Small intestine (tissue), 7 donors: Measurements from ENCODE around the gene CD248. TPM values are rescaled to one million over a fixed set of nuclear protein-coding genes. Genes with fewer than 3 reads are reported as not detected.

Source experiments
- DNase-seq, 2 donors: peaks; one replicate each; pipeline versions ENCODE4 v3.0.0 to v3.0.0-alpha.2; 2013
- FAIRE-seq: peaks from 2 replicates; lab custom pipeline; 2012; peaks lifted over from hg19 to GRCh38; lab: Jason Lieb, UNC
- H3K27ac ChIP-seq, 3 donors: one replicate each; pipeline ENCODE4 v1.5.1; 2013; ENCODE audit warnings: low read length in 2 of 3, mild to moderate bottlenecking in 2 of 3, control low read depth in 1 of 3, inconsistent platforms in 1 of 3, low read depth in 1 of 3, moderate library complexity in 1 of 3
- H3K27me3 ChIP-seq, 3 donors: one replicate each; pipeline ENCODE4 v1.6.1; 2013; ENCODE audit warnings: low read length in 3 of 3, inconsistent platforms in 1 of 3; ENCODE audit not compliant: control insufficient read depth in 3 of 3, insufficient read depth in 3 of 3
- H3K36me3 ChIP-seq, 3 donors: one replicate each; pipeline ENCODE4 v1.6.1; 2013; ENCODE audit warnings: low read length in 3 of 3, inconsistent platforms in 1 of 3, low read depth in 1 of 3, mild to moderate bottlenecking in 1 of 3, moderate library complexity in 1 of 3; ENCODE audit not compliant: control insufficient read depth in 3 of 3, insufficient read depth in 2 of 3
- H3K4me1 ChIP-seq, 3 donors: one replicate each; pipeline ENCODE4 v1.6.1; 2013; ENCODE audit warnings: low read length in 2 of 3, inconsistent platforms in 1 of 3, low read depth in 1 of 3, mild to moderate bottlenecking in 1 of 3, moderate library complexity in 1 of 3; ENCODE audit not compliant: control insufficient read depth in 3 of 3, insufficient read depth in 2 of 3
- H3K4me3 ChIP-seq, 3 donors: one replicate each; pipeline ENCODE4 v1.5.1; 2013; ENCODE audit warnings: low read length in 3 of 3, control low read depth in 1 of 3, inconsistent platforms in 1 of 3, low read depth in 1 of 3, mild to moderate bottlenecking in 1 of 3, moderate library complexity in 1 of 3
- H3K9me3 ChIP-seq, 2 donors: one replicate each; pipeline ENCODE4 v1.6.1; 2013; ENCODE audit warnings: low read depth in 1 of 2, low read length in 1 of 2; ENCODE audit not compliant: control insufficient read depth in 2 of 2, insufficient read depth in 1 of 2
- WGBS, 3 donors: extraction: QIAGEN DNeasy Blood & Tissue Kit; methylation state at CpG; one replicate each; pipeline ENCODE4 v1.1.7; 2013; 5-methylcytosine and 5-hydroxymethylcytosine counted together
- polyA plus RNA-seq, 4 donors: library from polyadenylated mRNA; stranded (reverse) in 3 of 4; unstranded in 1 of 4; fragments of 200-250 nt in 3 of 4; fragments of 120-200 nt in 1 of 4; gene quantifications; one replicate each; pipeline versions ENCODE4 v1.2.1 to v1.2.3, GENCODE V29; 2013
- donor health status: healthy with polysubstance abuse.
- donor health status: control.
- donor health status: control.
- donor health status: Bipolar disorder and iron deficiency.
- donor health status: healthy.

The CD248 gene
- polyA plus RNA-seq, 4 donors = 1.6 to 35.7 (median 19.1) TPM; not detected in 1

- FAIRE-seq (no peak), DNase-seq (no peak)
- Histone ChIP-seq H3K27ac (peak overlapping the region in 2 of 3 donors; percentile 9 to 38), H3K9me3 (no peaks in the 10 kb centered on the region), H3K36me3 (peaks cover 0 to 12% (median 0%) of the 10 kb centered on the region in 3 donors), H3K27me3 (no peaks in the 10 kb centered on the region), H3K4me1 (peaks cover 0 to 15% (median 0%) of the 10 kb centered on the region in 3 donors), H3K4me3 (no peak overlapping the region)
- 79 to 86% (median 83%) methylated on average over 10 of the region's 10 CpGs for WGBS, 3 donors
Measured at GRCh38 chr11:66327171-66328030, 10.6 kb upstream of the CD248 start.

DNA sequence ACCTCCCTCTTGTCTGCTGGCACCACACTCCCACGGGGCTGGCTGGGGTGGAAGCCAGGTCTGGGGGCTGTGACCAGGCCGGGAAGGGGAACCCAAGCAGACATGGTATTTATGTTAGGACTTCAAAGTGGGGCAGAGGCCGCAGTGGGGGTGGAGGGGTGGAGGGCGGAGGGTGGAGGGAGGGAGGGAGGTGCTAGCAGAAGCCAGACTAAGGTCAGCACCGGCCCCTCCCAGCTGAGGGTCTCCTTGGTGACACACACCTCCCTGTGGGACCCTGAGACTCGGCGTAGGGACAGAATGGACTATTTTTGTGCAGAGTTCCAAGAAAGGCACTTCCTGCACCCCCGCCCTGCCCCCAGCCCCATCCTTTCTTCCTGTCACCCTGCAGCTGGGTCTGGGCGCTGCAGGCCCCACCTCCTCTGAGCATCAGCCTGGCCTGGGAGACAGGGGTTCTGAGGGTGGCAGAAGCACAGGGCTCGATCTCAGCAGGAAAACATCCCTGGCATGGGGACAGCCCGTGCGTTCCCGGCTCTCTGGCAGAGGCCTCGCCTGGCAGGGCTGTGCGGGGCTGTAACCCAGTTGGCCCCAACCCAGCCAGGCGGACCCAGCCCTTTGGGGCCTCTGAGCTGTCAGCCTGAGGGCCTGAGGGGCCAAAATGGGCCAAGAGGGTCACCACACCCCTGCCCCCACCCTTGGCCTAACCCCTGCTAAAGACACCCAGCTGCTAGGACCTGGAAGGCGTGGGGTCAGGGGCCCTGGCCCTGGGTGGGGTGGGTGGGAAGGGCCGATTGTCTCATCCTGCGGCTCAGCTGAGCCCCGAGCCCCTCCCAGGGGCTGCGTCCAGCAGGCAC lies 9.6 kb upstream of the CD248 start:
- no peaks in the 10 kb centered on the region for H3K9me3 ChIP-seq
- H3K4me3 ChIP-seq = no peak overlapping the region
- FAIRE-seq = no peak
- no peaks in the 10 kb centered on the region for H3K27me3 ChIP-seq
- H3K27ac ChIP-seq = peak overlapping the region; percentile 5 to 71 (median 38)
- WGBS, 3 donors = 43 to 64% (median 55%) methylated on average over 18 to 21 of the region's 21 CpGs
- peaks cover 0 to 15% (median 0%) of the 10 kb centered on the region in 3 donors for H3K4me1 ChIP-seq
- peaks cover 0 to 3% (median 0%) of the 10 kb centered on the region in 3 donors for H3K36me3 ChIP-seq
- peak in 1 of 2 donors; percentile 29 for DNase-seq

DNA sequence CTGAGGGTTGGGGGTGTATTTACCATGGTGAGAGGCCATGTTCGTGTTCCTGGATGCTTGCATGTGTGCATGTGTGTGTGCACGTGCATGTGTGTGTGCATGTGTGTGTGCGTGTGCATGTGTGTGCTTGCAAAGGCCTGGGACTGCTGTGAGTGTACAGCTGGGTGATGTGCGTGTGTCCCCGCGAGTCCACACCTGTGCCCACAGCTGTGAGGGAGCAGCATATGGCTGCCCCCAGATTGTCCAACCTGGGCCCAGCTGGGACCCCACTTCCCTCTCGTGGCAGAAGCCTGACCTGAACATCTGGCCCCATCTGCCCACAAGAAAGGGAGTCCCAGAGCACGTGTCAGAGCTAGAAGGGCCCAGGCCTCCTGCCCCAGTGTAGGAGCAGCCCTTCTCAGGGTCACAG lies 8.4 kb upstream of the CD248 start:
- FAIRE-seq = no peak
- Histone ChIP-seq H3K4me3 (no peak overlapping the region), H3K27me3 (no peaks in the 10 kb centered on the region), H3K4me1 (peaks cover 0 to 15% (median 0%) of the 10 kb centered on the region in 3 donors), H3K36me3 (no peaks in the 10 kb centered on the region), H3K27ac (peak overlapping the region in 1 of 3 donors; percentile 36), H3K9me3 (no peaks in the 10 kb centered on the region)
- 78 to 84% (median 82%) methylated on average over 8 of the region's 8 CpGs for WGBS, 3 donors
- no peak for DNase-seq

GRCh38 chr11:66324664-66325063 lies 7.8 kb upstream of the CD248 start:
- Histone ChIP-seq H3K9me3 (peaks cover 0 to under 1% of the 10 kb centered on the region in 2 donors), H3K4me1 (peaks cover 0 to 15% (median 0%) of the 10 kb centered on the region in 3 donors), H3K27me3 (no peaks in the 10 kb centered on the region), H3K36me3 (no peaks in the 10 kb centered on the region), H3K4me3 (no peak overlapping the region), H3K27ac (no peak overlapping the region)
- FAIRE-seq = no peak
- 71 to 81% (median 75%) methylated on average over 9 to 10 of the region's 10 CpGs for WGBS, 3 donors
- DNase-seq = no peak

DNA sequence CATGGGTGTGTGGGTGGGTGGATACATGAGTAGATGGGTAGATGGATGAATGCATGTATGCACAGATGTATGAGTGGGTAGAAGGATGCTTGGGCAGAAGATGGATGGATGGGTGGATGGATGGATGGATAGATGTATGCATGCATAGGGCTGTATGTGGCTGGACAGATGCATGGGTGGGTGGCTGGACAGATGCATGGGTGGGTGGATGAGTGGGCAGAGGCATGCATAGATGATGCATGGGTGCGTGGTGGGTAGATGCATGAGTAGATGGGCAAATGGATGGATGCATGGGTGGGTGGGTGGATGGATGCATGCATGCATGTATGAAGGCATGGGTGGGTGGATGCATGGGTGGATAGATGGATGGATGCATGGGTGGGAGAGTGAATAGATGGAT lies 6.8 kb upstream of the CD248 start:
- WGBS, 3 donors = 96 to 100% (median 100%) methylated on average over 1 of the region's 1 CpG

GRCh38 chr11:66322732-66323427 lies 6.0 kb upstream of the CD248 start:
- Histone ChIP-seq H3K4me1 (peaks cover 0 to 24% (median 0%) of the 10 kb centered on the region in 3 donors), H3K4me3 (no peak overlapping the region), H3K36me3 (no peaks in the 10 kb centered on the region), H3K27ac (no peak overlapping the region), H3K9me3 (peaks cover 0 to 3% of the 10 kb centered on the region in 2 donors), H3K27me3 (no peaks in the 10 kb centered on the region)
- DNase-seq = no peak
- WGBS, 3 donors = 77 to 82% (median 82%) methylated on average over 7 to 11 of the region's 11 CpGs
- no peak for FAIRE-seq

More for the DNA sequence above, 6.8 kb upstream of the CD248 start:
- H3K4me3 ChIP-seq = no peak overlapping the region
- H3K4me1 ChIP-seq = peaks cover 0 to 20% (median 0%) of the 10 kb centered on the region in 3 donors
- FAIRE-seq = no peak
- H3K27ac ChIP-seq = no peak overlapping the region
- H3K36me3 ChIP-seq = no peaks in the 10 kb centered on the region
- no peak for DNase-seq
- H3K9me3 ChIP-seq = peaks cover 0 to 3% of the 10 kb centered on the region in 2 donors
- no peaks in the 10 kb centered on the region for H3K27me3 ChIP-seq

- Histone ChIP-seq H3K4me3 (no peak overlapping the region), H3K9me3 (peaks cover 0 to 3% of the 10 kb centered on the region in 2 donors), H3K4me1 (peaks cover 0 to 23% (median 3%) of the 10 kb centered on the region in 3 donors), H3K27ac (no peak overlapping the region), H3K27me3 (no peaks in the 10 kb centered on the region), H3K36me3 (no peaks in the 10 kb centered on the region)
- no peak for DNase-seq
- FAIRE-seq = no peak
- WGBS, 3 donors = 89 to 95% (median 90%) methylated on average over 4 of the region's 4 CpGs
Measured at GRCh38 chr11:66321606-66322005, 4.8 kb upstream of the CD248 start.
